Pons (tissue), 1 donor: ENCODE results near the gene UQCC3.
"Not testable (repeated sequence)": the region's sequence is repeated elsewhere in the genome, so short reads cannot be mapped to it uniquely, and the experiment has no call there.

Experiments used
- DNase-seq: peaks from one replicate; pipeline ENCODE4 v3.0.0-alpha.2; 2016; ENCODE audit warnings: low spot score

UQCC3 gene

GRCh38 chr11:62671608-62672389 lies at the start of gene UQCC3, which contains the start of gene LBHD1:
TSS of gene UQCC3 (plus strand) at chr11:62671673. CDS start at chr11:62671746, 73 bp downstream.
TSS of gene LBHD1 (minus strand) at chr11:62672267. CDS start at chr11:62670031, 2,236 bp downstream.
- DNase-seq: peak; percentile 87

- DNase-seq: no peak
These were observed 48.9 kb upstream of the UQCC3 start for GRCh38 chr11:62622476-62623089.

GRCh38 chr11:62627713-62628112 lies 43.8 kb upstream of the UQCC3 start:
- no peak for DNase-seq

GRCh38 chr11:62632492-62632891 lies 39.0 kb upstream of the UQCC3 start:
- DNase-seq: no peak

GRCh38 chr11:62644220-62644619 lies 27.3 kb upstream of the UQCC3 start:
- DNase-seq: no peak

- DNase-seq: no peak
These were observed 25.9 kb upstream of the UQCC3 start for GRCh38 chr11:62645671-62645945.

GRCh38 chr11:62645946-62646824 lies 25.3 kb upstream of the UQCC3 start, which contains the start of gene GANAB:
TSS of gene GANAB (minus strand) at chr11:62646613. CDS start at chr11:62646599, 14 bp downstream.
- DNase-seq: peak; percentile 98

GRCh38 chr11:62646825-62647608 lies 24.5 kb upstream of the UQCC3 start:
- DNase-seq: no peak

- no peak for DNase-seq
These were observed 23.9 kb upstream of the UQCC3 start for GRCh38 chr11:62647609-62648005.

- DNase-seq: no peak
These were observed 23.1 kb upstream of the UQCC3 start for GRCh38 chr11:62648185-62648966.

GRCh38 chr11:62648967-62649364 lies 22.5 kb upstream of the UQCC3 start:
- no peak for DNase-seq

GRCh38 chr11:62649486-62649885 lies 22.0 kb upstream of the UQCC3 start:
- DNase-seq: no peak

- not testable (repeated sequence) for DNase-seq
These were observed 21.2 kb upstream of the UQCC3 start for GRCh38 chr11:62650283-62650682.

- DNase-seq: no peak
These were observed 19.1 kb upstream of the UQCC3 start for GRCh38 chr11:62652161-62653006.

GRCh38 chr11:62654297-62654696 lies 17.2 kb upstream of the UQCC3 start:
- no peak for DNase-seq

- no peak for DNase-seq
These were observed 14.6 kb upstream of the UQCC3 start for GRCh38 chr11:62656796-62657429.

GRCh38 chr11:62664405-62665074 lies 6.9 kb upstream of the UQCC3 start:
- DNase-seq: no peak

- DNase-seq: peak; percentile 92
These were observed 6.3 kb upstream of the UQCC3 start, which contains the start of the genes C11orf98 and CSKMT for GRCh38 chr11:62665075-62665598. TSS of gene C11orf98 (minus strand) at chr11:62665210. CDS start at chr11:62665169, 41 bp downstream. TSS of gene CSKMT (plus strand) at chr11:62665312. CDS start at chr11:62665880, 568 bp downstream.
